ENCODE measurements around the gene CDH4. TPM values are rescaled to one million over a fixed set of nuclear protein-coding genes. Genes with fewer than 3 reads are reported as not detected.

CDH4 gene
- total RNA-seq, 1 donor from 2014 or later: not detected

GRCh38 chr20:61678437-61678836, 426.4 kb downstream of the CDH4 start:
- TF ChIP-seq CTCF (IDR thresholded peaks at IDR 0.05): no peak
- Mint-ChIP-seq H3K9me3 (no peaks in the 10 kb centered on the region), H3K27me3 (no peaks in the 10 kb centered on the region), H3K4me1 (no peaks in the 10 kb centered on the region), H3K27ac (no peak overlapping the region), H3K4me3 (no peak overlapping the region), H3K36me3 (ENCODE audit: low read depth) (no peaks in the 10 kb centered on the region)
- no peak for ATAC-seq (ENCODE audit: low read depth)
- POLR2A ChIA-PET: no interaction called here
- intact Hi-C loops (cut with micrococcal nuclease): no loop called here
- no peak for DNase-seq
- CTCF ChIA-PET: no interaction called here

GRCh38 chr20:61679473-61679872, 427.4 kb downstream of the CDH4 start:
- Mint-ChIP-seq H3K27me3 (no peaks in the 10 kb centered on the region), H3K9me3 (no peaks in the 10 kb centered on the region), H3K4me3 (no peak overlapping the region), H3K4me1 (no peaks in the 10 kb centered on the region), H3K36me3 (ENCODE audit: low read depth) (no peaks in the 10 kb centered on the region), H3K27ac (no peak overlapping the region)
- ChIA-PET CTCF (no interaction called here), POLR2A (no interaction called here)
- intact Hi-C loops (cut with micrococcal nuclease): no loop called here
- ATAC-seq (ENCODE audit: low read depth) (no peak), DNase-seq (no peak)
- no peak for TF ChIP-seq CTCF (IDR thresholded peaks at IDR 0.05)

GRCh38 chr20:61680096-61680495, 428.0 kb downstream of the CDH4 start:
- H3K36me3 Mint-ChIP-seq (ENCODE audit: low read depth): no peaks in the 10 kb centered on the region
- intact Hi-C loops (cut with micrococcal nuclease): no loop called here
- H3K9me3 Mint-ChIP-seq: no peaks in the 10 kb centered on the region
- DNase-seq (no peak), ATAC-seq (ENCODE audit: low read depth) (no peak)
- no peak overlapping the region for H3K4me3 Mint-ChIP-seq
- no peaks in the 10 kb centered on the region for H3K4me1 Mint-ChIP-seq
- H3K27ac Mint-ChIP-seq: no peak overlapping the region
- POLR2A ChIA-PET: no interaction called here
- no peaks in the 10 kb centered on the region for H3K27me3 Mint-ChIP-seq
- no peak for TF ChIP-seq CTCF (IDR thresholded peaks at IDR 0.05)
- CTCF ChIA-PET: no interaction called here

- Mint-ChIP-seq H3K4me1 (no peaks in the 10 kb centered on the region), H3K27ac (no peak overlapping the region), H3K9me3 (no peaks in the 10 kb centered on the region), H3K27me3 (no peaks in the 10 kb centered on the region), H3K36me3 (ENCODE audit: low read depth) (no peaks in the 10 kb centered on the region), H3K4me3 (no peak overlapping the region)
- ATAC-seq (ENCODE audit: low read depth): no peak
- no peak for DNase-seq
- ChIA-PET CTCF (no interaction called here), POLR2A (no interaction called here)
- intact Hi-C loops (cut with micrococcal nuclease): no loop called here
- TF ChIP-seq CTCF (IDR thresholded peaks at IDR 0.05): no peak
These were observed 430.3 kb downstream of the CDH4 start for GRCh38 chr20:61682114-61682995.

- no peaks in the 10 kb centered on the region for H3K36me3 Mint-ChIP-seq (ENCODE audit: low read depth)
- H3K9me3 Mint-ChIP-seq: no peaks in the 10 kb centered on the region
- POLR2A ChIA-PET: no interaction called here
- TF ChIP-seq CTCF (IDR thresholded peaks at IDR 0.05): no peak
- H3K27me3 Mint-ChIP-seq: no peaks in the 10 kb centered on the region
- H3K4me3 Mint-ChIP-seq: no peak overlapping the region
- H3K4me1 Mint-ChIP-seq: no peaks in the 10 kb centered on the region
- ATAC-seq (ENCODE audit: low read depth): no peak
- no peak overlapping the region for H3K27ac Mint-ChIP-seq
- intact Hi-C loops (cut with micrococcal nuclease): no loop called here
- CTCF ChIA-PET: no interaction called here
- no peak for DNase-seq
These were observed 431.1 kb downstream of the CDH4 start for GRCh38 chr20:61682996-61683681.

Data from activated B cell treated with CpG ODN at 0.5 μM for 24 hours (primary cell).